ENCODE results near the gene PTPRC. TPM values are rescaled to one million over a fixed set of nuclear protein-coding genes. Genes with fewer than 3 reads are reported as not detected.

The PTPRC gene
- total and polyA plus RNA-seq, 4 experiments from 2014 or later: 915 to 1,019 (median 980) TPM

DNA sequence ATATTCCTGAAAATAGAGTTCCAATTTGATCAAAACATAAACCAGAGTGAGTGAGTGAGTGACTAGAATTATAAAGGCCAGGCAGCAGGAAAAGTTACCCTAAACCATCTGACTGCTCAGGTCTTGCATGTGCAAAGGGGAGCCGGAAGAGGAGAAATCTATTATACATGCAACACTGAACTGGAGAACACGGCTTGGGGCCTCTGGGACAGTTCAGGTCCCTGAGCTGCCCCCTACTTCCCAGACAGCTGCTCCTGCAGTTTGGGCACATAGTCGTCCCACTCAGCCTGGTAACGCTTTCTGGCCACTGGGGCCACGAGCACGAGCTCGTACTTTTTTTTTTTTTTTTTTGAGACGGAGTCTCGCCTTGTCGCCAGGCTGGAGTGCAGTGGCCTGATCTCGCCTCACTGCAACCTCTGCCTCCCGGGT is 40.1 kb downstream of the PTPRC start:
- H3K36me3 Mint-ChIP-seq: peaks cover 19 to 48% of the 10 kb centered on the region in 2 donors
- H3K4me3 ChIP-seq (ENCODE audit: low read length in 2 of 2): peak overlapping the region in 1 of 2 donors; percentile 29

DNA sequence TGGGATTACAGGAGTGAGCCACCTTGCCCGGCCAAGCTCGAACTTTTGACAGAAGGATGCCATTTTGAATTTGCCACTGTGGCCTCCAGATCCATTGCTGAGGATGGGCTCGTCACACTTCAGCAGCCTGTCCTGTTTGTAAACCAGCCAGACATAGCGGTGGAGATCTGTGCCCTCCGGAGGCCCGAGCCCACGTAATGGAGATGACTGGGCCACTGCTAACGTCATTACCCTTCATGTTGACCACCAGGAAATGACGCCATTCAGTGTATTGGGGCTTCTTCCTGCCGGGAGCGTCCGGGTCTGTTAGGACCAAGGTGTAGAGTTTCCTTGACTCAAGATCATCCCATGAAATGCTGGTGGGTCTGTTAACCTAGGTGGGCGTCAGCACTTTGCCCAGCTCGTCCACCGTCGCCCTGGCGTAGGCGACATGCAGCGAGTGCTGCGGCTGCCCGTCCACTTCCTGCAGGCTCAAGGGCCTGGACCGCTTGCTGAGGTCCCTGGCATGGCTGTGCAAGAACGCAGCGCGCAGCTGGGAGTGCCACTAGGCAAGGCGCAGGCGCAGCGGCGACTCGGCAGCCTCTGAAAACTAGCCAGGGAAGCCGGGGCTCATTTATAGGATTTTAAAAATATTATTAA is 40.8 kb downstream of the PTPRC start:
- CTCF ChIA-PET (ENCODE audit: partially characterized antibody): interaction anchor here (0.9 to 9.8 kb wide), 7 partner anchors 12 to 159 kb away, joined by 4 to 69 read pairs (median 5); no protein-coding TSS in a partner anchor
- peak in 4 of 5 donors; percentile 38 to 76 (median 50) for DNase-seq
- H3K4me1 ChIP-seq (ENCODE audit: insufficient read depth, low read length): peaks cover 95% of the 10 kb centered on the region
- Mint-ChIP-seq H3K9me3 (no peaks in the 10 kb centered on the region), H3K36me3 (peaks cover 17 to 46% of the 10 kb centered on the region in 2 donors), H3K4me3 (peak overlapping the region; percentile 76 to 87 (median 80)), H3K27ac (peak overlapping the region; percentile 97 to 99 (median 99)), H3K27me3 (no peaks in the 10 kb centered on the region), H3K4me1 (peaks cover 68 to 98% (median 78%) of the 10 kb centered on the region in 4 donors)
- H3K4me3 ChIP-seq (ENCODE audit: low read length in 2 of 2): peak overlapping the region; percentile 23 to 24
- POLR2A ChIA-PET (ENCODE audit: partially characterized antibody): interaction anchor here (0.7 to 22.8 kb wide), 12 partner anchors 10 to 162 kb away, joined by 3 to 449 read pairs (median 98); partner anchors contain the start of gene PTPRC
- peak overlapping the region; percentile 94 for H3K27ac ChIP-seq (ENCODE audit: low read depth, low read length)
- no peaks in the 10 kb centered on the region for H3K27me3 ChIP-seq (ENCODE audit: insufficient read depth, low read length)
- intact Hi-C loops (cut with micrococcal nuclease): loop anchor here (10.0 kb wide), 2 partner anchors 595 to 905 kb away; partner anchors contain the start of gene DENND1B
- H3K36me3 ChIP-seq (ENCODE audit: insufficient read depth, low read length): peaks cover 4% of the 10 kb centered on the region
- no peaks in the 10 kb centered on the region for H3K9me3 ChIP-seq (ENCODE audit: control insufficient read depth in 1 of 2, low read length in 2 of 2)

More for the DNA sequence above, 40.1 kb downstream of the PTPRC start:
- Mint-ChIP-seq H3K27me3 (no peaks in the 10 kb centered on the region), H3K9me3 (no peaks in the 10 kb centered on the region), H3K27ac (peak overlapping the region; percentile 97 to 99 (median 99)), H3K4me1 (peaks cover 68 to 96% (median 78%) of the 10 kb centered on the region in 4 donors), H3K4me3 (peak overlapping the region; percentile 71 to 87 (median 83))
- peaks cover 94% of the 10 kb centered on the region for H3K4me1 ChIP-seq (ENCODE audit: insufficient read depth, low read length)
- ChIA-PET POLR2A (ENCODE audit: partially characterized antibody) (interaction anchor here (0.6 to 22.8 kb wide), 13 partner anchors 9 to 521 kb away, joined by 3 to 449 read pairs (median 93); partner anchors contain the start of gene PTPRC), CTCF (ENCODE audit: partially characterized antibody) (interaction anchor here (0.7 to 9.8 kb wide), 8 partner anchors 11 to 977 kb away, joined by 3 to 69 read pairs (median 5); no protein-coding TSS in a partner anchor)
- DNase-seq: peak; percentile 52 to 62 (median 56)
- H3K9me3 ChIP-seq (ENCODE audit: control insufficient read depth in 1 of 2, low read length in 2 of 2): no peaks in the 10 kb centered on the region
- no peaks in the 10 kb centered on the region for H3K27me3 ChIP-seq (ENCODE audit: insufficient read depth, low read length)
- peaks cover 4% of the 10 kb centered on the region for H3K36me3 ChIP-seq (ENCODE audit: insufficient read depth, low read length)
- H3K27ac ChIP-seq (ENCODE audit: low read depth, low read length): peak overlapping the region; percentile 94
- intact Hi-C loops (cut with micrococcal nuclease): loop anchor here (1.0 kb wide), 1 partner anchor 10 kb away; no protein-coding TSS in a partner anchor

DNA sequence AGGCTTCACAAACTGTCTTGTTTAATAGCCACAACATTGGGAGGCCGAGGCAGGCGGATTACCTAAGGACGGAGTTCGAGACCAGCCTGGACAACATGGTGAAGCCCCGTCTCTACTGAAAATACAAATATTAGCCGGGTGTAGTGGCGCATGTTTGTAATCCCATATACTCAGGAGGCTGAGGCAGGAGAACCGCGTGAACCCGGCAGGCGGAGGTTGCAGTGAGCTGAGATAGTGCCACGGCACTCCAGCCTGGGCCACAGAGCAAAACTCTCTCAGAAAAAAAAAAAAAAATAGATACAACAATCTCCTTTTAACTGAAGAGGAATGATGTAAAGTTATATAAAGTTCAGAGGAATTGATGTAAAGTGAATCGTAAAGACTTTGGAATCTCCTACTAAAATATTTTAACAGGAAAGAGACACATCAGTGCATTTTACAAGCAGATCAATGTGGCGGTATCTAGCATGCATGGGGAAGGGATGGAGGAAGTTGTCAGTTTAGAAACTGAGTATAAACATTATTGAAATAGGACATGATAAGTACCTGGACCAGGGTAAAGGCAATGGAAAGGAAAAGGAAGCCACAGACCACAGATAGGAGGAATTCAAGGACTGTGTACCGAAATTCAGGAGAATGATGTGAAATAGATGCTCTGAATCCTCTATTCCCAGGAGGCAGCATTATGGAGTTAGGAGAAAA is 41.5 kb downstream of the PTPRC start:
- Mint-ChIP-seq H3K27ac (peak overlapping the region; percentile 97 to 99 (median 99)), H3K4me3 (peak overlapping the region; percentile 76 to 87 (median 80)), H3K9me3 (no peaks in the 10 kb centered on the region), H3K27me3 (no peaks in the 10 kb centered on the region), H3K4me1 (peaks cover 67 to 94% (median 76%) of the 10 kb centered on the region in 4 donors), H3K36me3 (peaks cover 12 to 44% of the 10 kb centered on the region in 2 donors)
- Histone ChIP-seq H3K27me3 (ENCODE audit: insufficient read depth, low read length) (no peaks in the 10 kb centered on the region), H3K36me3 (ENCODE audit: insufficient read depth, low read length) (peaks cover 4% of the 10 kb centered on the region), H3K4me1 (ENCODE audit: insufficient read depth, low read length) (peaks cover 95% of the 10 kb centered on the region), H3K9me3 (ENCODE audit: control insufficient read depth in 1 of 2, low read length in 2 of 2) (no peaks in the 10 kb centered on the region), H3K27ac (ENCODE audit: low read depth, low read length) (peak overlapping the region; percentile 94), H3K4me3 (ENCODE audit: low read length in 2 of 2) (peak overlapping the region; percentile 23 to 24)
- intact Hi-C loops (cut with micrococcal nuclease): loop anchor here (10.0 kb wide), 2 partner anchors 596 to 906 kb away; partner anchors contain the start of gene DENND1B
- CTCF ChIA-PET (ENCODE audit: partially characterized antibody): interaction anchor here (0.9 to 9.8 kb wide), 8 partner anchors 13 to 160 kb away, joined by 4 to 69 read pairs (median 5); partner anchors contain the start of gene PTPRC
- DNase-seq: peak in 4 of 5 donors; percentile 37 to 49 (median 44)
- POLR2A ChIA-PET (ENCODE audit: partially characterized antibody): interaction anchor here (1.2 to 22.8 kb wide), 14 partner anchors 10 to 163 kb away, joined by 3 to 449 read pairs (median 66); partner anchors contain the start of gene PTPRC

DNA sequence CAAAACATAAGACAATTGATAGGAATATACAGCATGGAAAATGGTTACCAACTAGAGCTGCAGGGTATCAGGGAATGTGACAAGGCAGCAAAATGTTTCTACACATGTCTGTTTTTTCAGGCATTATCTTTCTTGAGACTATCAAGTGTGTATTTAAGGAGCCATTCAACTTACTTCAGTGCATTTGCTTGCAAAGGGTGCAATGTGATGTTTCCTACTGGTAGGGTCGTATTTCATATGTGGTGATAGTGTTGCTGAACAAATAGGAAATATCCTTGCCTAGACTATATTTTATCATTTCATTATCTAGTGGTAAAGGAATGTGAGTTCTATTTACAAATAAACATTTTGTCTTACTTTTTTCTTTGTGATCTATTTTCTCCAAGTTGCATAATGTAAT is 42.4 kb downstream of the PTPRC start:
- DNase-seq: peak in 2 of 5 donors; percentile 58 to 62
- ChIA-PET POLR2A (ENCODE audit: partially characterized antibody) (interaction anchor here (0.7 to 22.8 kb wide), 32 partner anchors 9 to 525 kb away, joined by 3 to 449 read pairs (median 8); partner anchors contain the start of genes NEK7 and PTPRC), CTCF (ENCODE audit: partially characterized antibody) (interaction anchor here (0.9 to 9.8 kb wide), 16 partner anchors 10 to 158 kb away, joined by 3 to 69 read pairs (median 6); partner anchors contain the start of gene PTPRC)
- H3K36me3 ChIP-seq (ENCODE audit: insufficient read depth, low read length): peaks cover 4% of the 10 kb centered on the region
- Mint-ChIP-seq H3K4me1 (peaks cover 64 to 93% (median 73%) of the 10 kb centered on the region in 4 donors), H3K9me3 (no peaks in the 10 kb centered on the region), H3K4me3 (peak overlapping the region; percentile 42 to 87 (median 70)), H3K27me3 (no peaks in the 10 kb centered on the region), H3K27ac (peak overlapping the region; percentile 97 to 99 (median 99)), H3K36me3 (peaks cover 9 to 37% of the 10 kb centered on the region in 2 donors)
- peaks cover 95% of the 10 kb centered on the region for H3K4me1 ChIP-seq (ENCODE audit: insufficient read depth, low read length)
- peak overlapping the region; percentile 94 for H3K27ac ChIP-seq (ENCODE audit: low read depth, low read length)
- no peak overlapping the region for H3K4me3 ChIP-seq (ENCODE audit: low read length in 2 of 2)
- no peaks in the 10 kb centered on the region for H3K27me3 ChIP-seq (ENCODE audit: insufficient read depth, low read length)
- intact Hi-C loops (cut with micrococcal nuclease): loop anchor here (1.0 to 10.0 kb wide), 3 partner anchors 523 to 906 kb away; partner anchors contain the start of gene DENND1B
- H3K9me3 ChIP-seq (ENCODE audit: control insufficient read depth in 1 of 2, low read length in 2 of 2): no peaks in the 10 kb centered on the region

DNA sequence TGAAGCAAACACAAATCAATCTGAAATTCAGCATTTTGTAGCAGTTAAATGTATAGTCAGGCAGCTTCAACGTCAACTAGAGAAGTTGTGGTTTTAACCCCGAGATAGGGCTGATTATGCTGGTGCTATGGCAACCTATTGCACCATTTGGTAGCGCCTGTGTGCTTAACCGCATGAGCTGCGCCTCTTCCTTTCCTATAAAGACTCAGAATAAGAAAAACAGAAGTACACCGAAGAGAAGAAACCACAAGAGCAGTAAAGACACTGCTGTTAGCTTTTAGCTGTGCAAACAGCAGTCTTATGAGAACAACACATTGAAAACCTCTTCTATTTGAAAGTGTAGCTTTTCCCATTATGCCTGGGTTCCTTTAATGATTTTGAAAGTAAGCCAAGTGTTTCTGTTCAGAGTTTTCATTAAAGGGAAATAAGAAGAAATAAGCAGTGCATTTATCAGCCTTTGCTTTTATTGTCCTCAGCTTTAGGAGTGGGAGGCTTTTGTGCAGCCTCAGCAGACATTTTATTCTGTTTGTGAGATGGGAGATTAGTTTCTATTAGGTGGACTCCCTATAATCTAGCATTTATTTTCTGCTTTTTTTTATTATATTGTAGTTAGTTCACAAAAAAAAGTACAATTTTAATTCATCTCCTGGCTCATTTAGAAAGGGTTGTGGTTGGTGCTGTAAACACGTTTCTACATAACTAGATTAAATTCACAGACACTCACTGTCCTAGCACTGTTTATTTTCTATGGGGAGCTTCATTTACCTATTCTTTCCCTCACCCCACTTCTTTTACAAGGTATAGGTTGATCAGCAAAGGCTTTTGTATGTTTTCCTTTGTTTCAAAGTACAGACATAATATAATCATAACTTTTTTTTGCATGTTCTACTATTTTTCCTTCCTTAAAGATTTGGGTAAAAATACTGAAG is 43.3 kb downstream of the PTPRC start:
- H3K9me3 ChIP-seq (ENCODE audit: control insufficient read depth in 1 of 2, low read length in 2 of 2): no peaks in the 10 kb centered on the region
- H3K27me3 Mint-ChIP-seq: no peaks in the 10 kb centered on the region
- peak overlapping the region; percentile 63 to 87 (median 81) for H3K4me3 Mint-ChIP-seq
- H3K27ac ChIP-seq (ENCODE audit: low read depth, low read length): peak overlapping the region; percentile 94
- H3K36me3 Mint-ChIP-seq: peaks cover 9 to 34% of the 10 kb centered on the region in 2 donors
- peaks cover 64 to 92% (median 73%) of the 10 kb centered on the region in 4 donors for H3K4me1 Mint-ChIP-seq
- H3K9me3 Mint-ChIP-seq: no peaks in the 10 kb centered on the region
- H3K36me3 ChIP-seq (ENCODE audit: insufficient read depth, low read length): peaks cover 4% of the 10 kb centered on the region
- peak overlapping the region; percentile 97 to 99 (median 99) for H3K27ac Mint-ChIP-seq
- H3K4me1 ChIP-seq (ENCODE audit: insufficient read depth, low read length): peaks cover 95% of the 10 kb centered on the region
- CTCF ChIA-PET (ENCODE audit: partially characterized antibody): interaction anchor here (0.9 to 9.8 kb wide), 17 partner anchors 11 to 159 kb away, joined by 3 to 69 read pairs (median 6); partner anchors contain the start of gene PTPRC
- intact Hi-C loops (cut with micrococcal nuclease): loop anchor here (1.0 to 10.0 kb wide), 9 partner anchors 13 to 907 kb away; partner anchors contain the start of genes DENND1B and PTPRC
- peak overlapping the region in 1 of 2 donors; percentile 33 for H3K4me3 ChIP-seq (ENCODE audit: low read length in 2 of 2)
- peak; percentile 87 to 96 (median 94) for DNase-seq
- POLR2A ChIA-PET (ENCODE audit: partially characterized antibody): interaction anchor here (0.7 to 22.8 kb wide), 36 partner anchors 8 to 526 kb away, joined by 3 to 449 read pairs (median 8); partner anchors contain the start of genes NEK7 and PTPRC
- H3K27me3 ChIP-seq (ENCODE audit: insufficient read depth, low read length): no peaks in the 10 kb centered on the region

All from CD4-positive, alpha-beta memory T cell (primary cell).